ENCODE measurements around the gene TUBB3.

Gene TUBB3

DNA sequence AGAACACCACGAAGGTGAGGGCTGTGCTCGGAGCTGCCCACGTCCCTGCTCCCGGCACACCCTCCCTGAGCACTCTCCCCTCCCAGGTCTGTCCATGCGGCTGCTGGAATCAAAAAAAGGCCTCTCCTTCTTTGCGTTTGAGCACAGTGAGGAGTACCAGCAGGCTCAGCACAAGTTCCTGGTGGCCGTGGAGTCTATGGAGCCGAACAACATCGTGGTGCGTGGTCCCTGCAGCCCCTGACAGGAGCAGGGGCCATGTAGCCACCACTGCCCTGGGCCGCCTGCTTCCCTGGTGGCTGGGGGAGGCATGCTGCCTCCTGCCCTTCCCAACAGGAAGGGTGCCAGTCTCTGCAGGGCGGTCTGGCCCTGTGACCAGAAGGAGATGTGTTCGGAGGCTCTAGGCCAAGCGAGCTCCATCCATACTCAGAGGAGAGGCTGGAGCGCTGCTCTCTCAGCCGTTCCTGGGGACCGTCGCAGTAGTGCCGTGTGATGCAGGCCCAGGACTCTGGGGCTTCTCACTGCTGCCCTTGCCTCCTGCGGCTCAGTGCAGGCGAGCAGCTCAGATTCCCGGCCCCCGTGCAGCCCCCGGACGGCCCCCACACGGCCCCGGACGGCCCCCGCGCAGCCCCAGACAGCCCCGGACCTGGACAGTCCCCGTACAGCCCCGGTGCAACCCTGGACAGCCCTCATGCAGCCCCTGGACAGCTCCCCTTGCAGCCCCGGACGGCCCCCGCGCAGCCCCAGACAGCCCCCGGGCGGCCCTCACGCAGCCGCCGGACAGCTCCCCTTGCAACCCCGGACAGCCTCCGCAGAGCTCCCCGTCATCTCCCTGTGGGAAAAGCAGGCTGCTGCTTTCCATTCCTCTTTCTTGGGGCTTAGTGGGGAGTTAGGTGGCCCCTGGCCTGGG, 29.2 kb upstream of the TUBB3 start:
- no peaks in the 10 kb centered on the region for H3K9me3 ChIP-seq (ENCODE audit: control insufficient read depth, insufficient read depth, low read length)
- H3K36me3 ChIP-seq (ENCODE audit: insufficient read depth, low read length): peaks cover 9% of the 10 kb centered on the region; the same call in 1 of the 2 replicates
- no peak overlapping the region for H3K9ac ChIP-seq (ENCODE audit: low read depth, low read length)
- no peaks in the 10 kb centered on the region for H3K4me1 ChIP-seq (ENCODE audit: insufficient read depth, low read length)

DNA sequence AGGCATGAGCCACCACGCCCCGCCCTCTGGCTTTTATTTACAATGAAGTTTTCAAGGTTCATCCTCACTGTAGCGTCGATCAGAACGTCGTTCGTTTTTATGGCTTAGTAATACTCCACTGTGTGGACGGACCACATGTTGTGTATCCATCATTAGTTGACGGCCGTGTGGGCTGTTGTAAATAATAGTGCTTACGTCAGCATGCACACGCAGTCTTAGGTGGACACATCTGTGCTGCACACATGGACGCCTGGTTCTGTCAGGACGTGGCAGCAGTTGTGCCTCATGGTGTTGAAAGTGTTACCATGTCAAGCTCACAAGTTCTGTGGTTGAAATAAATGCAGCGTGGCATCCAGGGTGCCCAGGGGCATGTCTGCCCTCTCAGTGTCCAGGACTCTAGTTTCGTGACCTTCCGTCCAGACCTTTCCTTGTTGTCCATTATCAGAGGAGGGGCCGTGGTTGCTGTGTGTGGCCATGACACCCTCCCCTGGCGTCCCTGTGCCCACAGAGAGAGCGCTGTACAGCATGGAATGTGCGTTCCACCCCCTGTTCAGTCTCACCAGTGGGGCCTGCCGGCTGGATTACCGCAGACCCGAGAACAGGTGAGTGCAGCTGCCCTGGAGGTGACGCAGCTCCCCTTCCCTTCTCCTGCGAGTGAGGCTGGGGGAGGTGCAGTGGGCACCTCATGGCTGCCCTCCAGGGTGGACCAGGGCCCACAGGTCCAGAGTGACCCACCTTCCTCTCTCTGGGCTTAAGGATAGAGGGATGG, 27.5 kb upstream of the TUBB3 start:
- peaks cover 13% of the 10 kb centered on the region; the same call in 1 of the 2 replicates for H3K36me3 ChIP-seq (ENCODE audit: insufficient read depth, low read length)

DNA sequence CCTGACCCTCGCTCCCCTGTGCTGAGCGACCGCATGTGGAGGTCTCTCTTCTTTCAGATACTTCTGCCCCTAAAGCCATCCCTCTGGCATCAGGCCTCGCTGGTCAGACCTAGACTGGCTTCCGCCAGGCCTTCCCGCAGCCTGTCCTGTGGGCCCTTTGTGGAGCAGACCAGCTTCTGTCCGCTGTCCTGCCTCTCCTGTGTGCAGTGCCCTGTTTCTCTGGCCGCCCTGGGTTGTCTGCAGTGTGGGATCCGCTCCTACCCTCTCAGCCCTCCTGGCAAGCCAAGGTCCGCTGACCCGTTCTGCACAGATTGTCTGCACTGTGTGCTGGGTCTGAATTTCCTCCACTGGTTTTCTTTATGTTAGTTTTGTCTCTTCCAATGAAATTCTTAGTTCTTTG, 25.9 kb upstream of the TUBB3 start:
- peaks cover 13% of the 10 kb centered on the region; the same call in 1 of the 2 replicates for H3K36me3 ChIP-seq (ENCODE audit: insufficient read depth, low read length)
- no peak overlapping the region for H3K9ac ChIP-seq (ENCODE audit: low read depth, low read length)
- H3K9me3 ChIP-seq (ENCODE audit: control insufficient read depth, insufficient read depth, low read length): no peaks in the 10 kb centered on the region
- no peaks in the 10 kb centered on the region for H3K4me1 ChIP-seq (ENCODE audit: insufficient read depth, low read length)

More for the DNA sequence above, 27.5 kb upstream of the TUBB3 start:
- no peak overlapping the region for H3K9ac ChIP-seq (ENCODE audit: low read depth, low read length)
- no peaks in the 10 kb centered on the region for H3K4me1 ChIP-seq (ENCODE audit: insufficient read depth, low read length)
- H3K9me3 ChIP-seq (ENCODE audit: control insufficient read depth, insufficient read depth, low read length): no peaks in the 10 kb centered on the region

DNA sequence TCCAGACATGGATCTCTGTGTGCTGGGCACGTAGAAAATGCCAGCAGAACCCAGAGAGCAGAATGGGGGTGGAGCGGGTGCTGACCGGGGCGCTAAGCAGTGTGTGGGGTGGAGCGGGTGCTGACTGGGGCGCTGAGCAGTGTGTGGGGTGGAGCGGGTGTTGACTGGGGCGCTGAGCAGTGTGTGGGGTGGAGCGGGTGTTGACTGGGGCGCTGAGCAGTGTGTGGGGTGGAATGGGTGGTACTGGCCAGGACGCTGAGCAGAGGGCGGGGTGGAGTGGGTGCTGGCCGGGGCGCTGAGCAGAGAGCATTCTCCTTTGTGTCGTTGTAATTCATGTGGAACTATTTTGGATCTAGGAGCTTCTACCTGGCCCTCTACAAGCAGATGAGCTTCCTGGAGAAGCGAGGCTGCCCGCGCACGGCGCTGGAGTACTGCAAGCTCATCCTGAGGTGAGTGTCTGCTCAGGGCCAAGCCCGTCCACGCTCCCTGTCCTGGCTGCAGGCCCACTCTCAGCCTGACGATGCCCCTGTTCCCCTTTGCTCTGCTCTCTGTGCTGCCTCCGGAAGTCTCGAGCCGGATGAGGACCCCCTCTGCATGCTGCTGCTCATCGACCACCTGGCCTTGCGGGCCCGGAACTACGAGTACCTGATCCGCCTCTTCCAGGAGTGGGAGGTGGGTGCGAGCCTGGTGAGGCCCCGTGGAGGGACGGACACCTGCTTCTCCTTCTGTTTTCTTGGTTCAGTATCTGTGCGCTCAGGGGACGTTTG, 24.8 kb upstream of the TUBB3 start:
- Histone ChIP-seq H3K36me3 (ENCODE audit: insufficient read depth, low read length) (peaks cover 8% of the 10 kb centered on the region; the same call in 1 of the 2 replicates), H3K4me1 (ENCODE audit: insufficient read depth, low read length) (no peaks in the 10 kb centered on the region)

DNA sequence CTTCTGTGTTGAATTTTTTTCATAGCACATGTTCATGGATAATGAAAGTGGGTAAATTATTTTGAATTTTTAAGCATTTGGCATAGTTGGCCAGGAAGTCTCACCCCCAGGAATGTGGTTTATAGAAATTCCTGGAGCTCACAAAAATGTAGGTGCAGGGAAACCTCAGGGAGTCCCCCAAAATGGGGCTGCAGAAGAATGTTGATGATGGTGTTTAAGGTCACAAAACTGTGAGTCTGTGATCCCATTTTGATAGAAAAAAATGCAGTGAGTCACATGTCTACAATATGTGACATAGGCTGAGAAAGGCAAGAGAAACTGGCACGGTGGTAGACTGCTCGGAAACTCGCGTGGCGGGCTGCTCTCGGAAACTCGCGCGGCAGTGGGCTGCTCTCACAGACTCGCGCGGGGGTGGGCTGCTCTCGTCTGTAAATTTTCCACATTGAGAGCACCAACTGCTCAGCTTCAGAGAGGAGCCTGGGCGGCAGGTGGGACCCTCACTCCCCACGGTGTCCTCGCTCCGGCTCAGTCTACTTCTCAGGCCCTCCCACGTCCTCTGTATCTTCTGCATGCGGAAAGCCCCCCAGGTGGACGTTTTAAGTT, 23.2 kb upstream of the TUBB3 start:
- Histone ChIP-seq H3K9me3 (ENCODE audit: control insufficient read depth, insufficient read depth, low read length) (no peaks in the 10 kb centered on the region), H3K4me1 (ENCODE audit: insufficient read depth, low read length) (no peaks in the 10 kb centered on the region), H3K9ac (ENCODE audit: low read depth, low read length) (no peak overlapping the region), H3K36me3 (ENCODE audit: insufficient read depth, low read length) (peaks cover 8% of the 10 kb centered on the region; the same call in 1 of the 2 replicates)

More for the DNA sequence above, 24.8 kb upstream of the TUBB3 start:
- no peaks in the 10 kb centered on the region for H3K9me3 ChIP-seq (ENCODE audit: control insufficient read depth, insufficient read depth, low read length)
- H3K9ac ChIP-seq (ENCODE audit: low read depth, low read length): no peak overlapping the region

DNA sequence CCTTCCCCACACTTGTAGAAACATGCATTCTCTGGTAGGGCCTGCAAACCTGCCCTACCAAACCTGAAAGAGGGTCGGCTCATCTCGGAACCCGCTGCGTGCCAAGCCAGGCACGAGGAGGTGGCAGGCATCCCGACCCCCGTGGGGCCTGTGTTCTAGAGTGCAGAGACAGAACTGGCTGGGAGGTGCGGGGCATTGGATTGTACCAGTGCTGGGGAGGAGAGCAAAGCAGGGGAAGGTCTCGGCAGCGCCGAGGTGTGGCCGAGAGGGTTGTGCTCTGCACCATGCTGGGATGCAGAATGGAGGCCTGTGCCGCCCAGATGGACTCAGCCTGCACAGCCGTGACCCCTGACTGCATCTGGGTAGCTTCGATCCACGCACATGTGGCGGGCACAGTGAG, 22.3 kb upstream of the TUBB3 start:
- no peaks in the 10 kb centered on the region for H3K4me1 ChIP-seq (ENCODE audit: insufficient read depth, low read length)
- no peak overlapping the region for H3K9ac ChIP-seq (ENCODE audit: low read depth, low read length)
- H3K36me3 ChIP-seq (ENCODE audit: insufficient read depth, low read length): peaks cover 8% of the 10 kb centered on the region; the same call in 1 of the 2 replicates
- H3K9me3 ChIP-seq (ENCODE audit: control insufficient read depth, insufficient read depth, low read length): no peaks in the 10 kb centered on the region

DNA sequence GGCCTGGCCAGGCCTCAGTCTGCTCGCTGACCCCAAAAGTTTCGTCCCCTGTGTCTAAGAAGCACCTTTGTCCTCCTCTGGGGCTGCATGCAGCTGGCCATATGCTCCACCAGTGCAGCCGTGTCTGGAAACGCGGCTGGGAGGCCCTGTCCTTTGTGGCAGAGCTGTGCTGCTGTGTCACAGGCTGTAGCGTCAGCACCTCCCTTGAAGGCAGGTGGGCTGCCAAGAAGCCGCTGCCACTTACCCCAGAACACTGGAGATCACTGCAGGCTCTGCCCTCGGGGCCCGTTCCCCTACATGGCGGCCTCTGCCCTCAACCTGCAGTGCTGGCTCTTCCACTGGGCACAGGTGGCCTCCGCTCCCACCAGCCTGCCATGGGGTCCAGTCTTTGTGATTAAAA, 20.2 kb upstream of the TUBB3 start:
- Histone ChIP-seq H3K36me3 (ENCODE audit: insufficient read depth, low read length) (peaks cover 10% of the 10 kb centered on the region; the same call in 1 of the 2 replicates), H3K9me3 (ENCODE audit: control insufficient read depth, insufficient read depth, low read length) (no peaks in the 10 kb centered on the region), H3K4me1 (ENCODE audit: insufficient read depth, low read length) (no peaks in the 10 kb centered on the region), H3K9ac (ENCODE audit: low read depth, low read length) (no peak overlapping the region)

DNA sequence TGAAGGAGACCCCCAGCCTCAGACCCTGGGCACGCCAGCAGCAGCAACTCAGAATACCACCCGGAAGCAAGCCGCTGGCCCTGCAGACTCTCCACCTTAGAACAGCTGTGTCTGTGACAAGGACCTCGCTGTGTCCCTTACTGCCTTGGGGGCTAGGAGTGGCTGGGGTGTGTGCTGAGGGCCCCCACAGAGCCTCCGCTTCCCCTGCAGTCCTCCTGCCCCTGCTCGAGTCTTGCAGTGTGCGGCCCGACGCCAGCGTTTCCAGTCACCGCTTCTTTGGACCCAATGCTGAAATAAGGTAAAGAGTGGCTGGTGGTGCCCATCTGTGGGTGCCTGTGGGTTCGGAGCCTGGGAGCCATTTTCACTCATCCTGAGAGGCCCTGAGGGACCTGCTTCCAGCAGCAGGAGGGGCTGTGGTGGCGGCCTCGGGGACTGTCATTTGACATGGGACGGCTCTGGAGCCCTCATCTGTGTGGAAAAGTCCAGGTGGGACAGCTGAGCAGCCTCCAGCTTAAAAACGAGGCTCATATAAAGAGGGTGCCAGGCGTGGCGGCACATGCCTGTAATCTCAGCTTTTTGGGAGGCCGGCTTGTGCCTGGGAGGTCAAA, 19.1 kb upstream of the TUBB3 start:
- Histone ChIP-seq H3K4me1 (ENCODE audit: insufficient read depth, low read length) (no peaks in the 10 kb centered on the region), H3K9me3 (ENCODE audit: control insufficient read depth, insufficient read depth, low read length) (no peaks in the 10 kb centered on the region), H3K36me3 (ENCODE audit: insufficient read depth, low read length) (peaks cover 8% of the 10 kb centered on the region), H3K9ac (ENCODE audit: low read depth, low read length) (no peak overlapping the region)

DNA sequence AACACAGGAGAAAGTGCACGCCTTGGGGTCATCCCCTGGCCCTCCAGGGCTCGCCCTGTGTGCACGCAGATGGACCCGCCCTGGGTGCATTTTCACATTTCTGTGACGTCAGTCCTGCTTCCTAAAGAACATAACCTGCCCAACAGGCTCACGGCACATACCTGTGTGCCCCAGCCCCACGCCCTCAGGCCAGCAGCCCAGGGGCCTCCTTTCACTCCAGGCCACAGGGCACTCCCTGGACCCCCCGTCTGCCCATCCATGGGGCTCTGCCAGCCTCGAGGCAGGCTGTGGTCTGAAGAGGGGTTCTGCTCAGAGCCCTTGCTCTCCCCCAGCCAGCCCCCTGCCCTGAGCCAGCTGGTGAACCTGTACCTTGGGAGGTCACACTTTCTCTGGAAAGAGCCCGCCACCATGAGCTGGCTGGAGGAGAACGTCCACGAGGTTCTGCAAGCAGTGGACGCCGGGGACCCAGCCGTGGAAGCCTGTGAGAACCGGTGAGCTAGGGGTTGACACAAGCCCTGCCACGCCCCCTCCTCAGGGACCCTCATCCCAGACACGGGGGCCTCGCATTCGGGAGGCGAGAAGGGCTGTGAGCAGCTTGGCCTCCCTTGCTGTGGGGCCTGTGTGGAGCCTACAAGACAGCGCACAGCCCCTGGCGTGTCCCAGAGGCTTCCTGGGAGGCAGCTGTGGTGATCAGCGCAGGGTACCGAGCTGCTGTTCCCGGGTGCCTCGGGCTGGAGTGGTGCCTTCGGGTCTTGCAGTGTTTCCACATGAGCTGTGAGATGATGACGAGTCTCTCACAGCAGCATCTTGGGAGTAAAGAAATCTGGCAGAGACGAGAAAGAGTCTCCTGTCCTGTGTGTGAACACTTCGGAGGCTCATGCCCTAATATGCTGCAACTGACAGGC, 18.3 kb upstream of the TUBB3 start:
- peaks cover 5% of the 10 kb centered on the region for H3K36me3 ChIP-seq (ENCODE audit: insufficient read depth, low read length)
- H3K9ac ChIP-seq (ENCODE audit: low read depth, low read length): no peak overlapping the region
- no peaks in the 10 kb centered on the region; the same call in 1 of the 2 replicates for H3K4me1 ChIP-seq (ENCODE audit: insufficient read depth, low read length)
- H3K9me3 ChIP-seq (ENCODE audit: control insufficient read depth, insufficient read depth, low read length): no peaks in the 10 kb centered on the region

DNA sequence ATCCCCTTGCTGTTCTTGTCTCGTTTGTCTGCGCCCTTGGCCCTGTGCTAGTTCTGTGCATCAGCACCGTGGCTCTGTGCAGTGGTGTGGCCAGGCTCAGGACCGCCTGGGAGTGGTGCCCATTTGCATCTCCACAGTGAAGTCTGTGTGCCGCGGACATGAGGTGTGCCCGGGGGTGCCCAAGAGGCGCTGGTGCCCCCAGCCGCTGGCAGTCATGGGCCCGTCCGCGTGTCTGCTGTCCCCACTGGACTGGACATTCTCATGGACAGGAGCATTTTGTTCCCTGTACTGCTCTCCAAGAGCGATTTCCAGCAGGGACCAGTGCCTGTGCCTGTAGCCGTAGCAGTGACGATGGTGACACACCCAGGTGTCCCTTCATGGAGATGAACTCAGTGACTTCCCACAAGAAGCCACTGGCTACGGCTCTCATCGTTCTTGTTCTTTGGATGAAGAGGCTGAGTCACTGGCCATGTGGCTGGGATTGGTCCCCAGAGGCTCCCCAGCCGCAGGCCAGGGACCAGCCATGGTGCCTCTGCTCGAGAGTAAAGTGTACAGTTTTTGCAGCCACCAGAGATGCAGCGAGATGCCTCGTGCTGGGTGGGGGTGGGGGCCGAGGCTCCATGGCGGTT, 17.5 kb upstream of the TUBB3 start:
- no peaks in the 10 kb centered on the region; the same call in 1 of the 2 replicates for H3K4me1 ChIP-seq (ENCODE audit: insufficient read depth, low read length)
- no peaks in the 10 kb centered on the region for H3K9me3 ChIP-seq (ENCODE audit: control insufficient read depth, insufficient read depth, low read length)
- H3K9ac ChIP-seq (ENCODE audit: low read depth, low read length): no peak overlapping the region
- H3K36me3 ChIP-seq (ENCODE audit: insufficient read depth, low read length): peaks cover 4% of the 10 kb centered on the region

DNA sequence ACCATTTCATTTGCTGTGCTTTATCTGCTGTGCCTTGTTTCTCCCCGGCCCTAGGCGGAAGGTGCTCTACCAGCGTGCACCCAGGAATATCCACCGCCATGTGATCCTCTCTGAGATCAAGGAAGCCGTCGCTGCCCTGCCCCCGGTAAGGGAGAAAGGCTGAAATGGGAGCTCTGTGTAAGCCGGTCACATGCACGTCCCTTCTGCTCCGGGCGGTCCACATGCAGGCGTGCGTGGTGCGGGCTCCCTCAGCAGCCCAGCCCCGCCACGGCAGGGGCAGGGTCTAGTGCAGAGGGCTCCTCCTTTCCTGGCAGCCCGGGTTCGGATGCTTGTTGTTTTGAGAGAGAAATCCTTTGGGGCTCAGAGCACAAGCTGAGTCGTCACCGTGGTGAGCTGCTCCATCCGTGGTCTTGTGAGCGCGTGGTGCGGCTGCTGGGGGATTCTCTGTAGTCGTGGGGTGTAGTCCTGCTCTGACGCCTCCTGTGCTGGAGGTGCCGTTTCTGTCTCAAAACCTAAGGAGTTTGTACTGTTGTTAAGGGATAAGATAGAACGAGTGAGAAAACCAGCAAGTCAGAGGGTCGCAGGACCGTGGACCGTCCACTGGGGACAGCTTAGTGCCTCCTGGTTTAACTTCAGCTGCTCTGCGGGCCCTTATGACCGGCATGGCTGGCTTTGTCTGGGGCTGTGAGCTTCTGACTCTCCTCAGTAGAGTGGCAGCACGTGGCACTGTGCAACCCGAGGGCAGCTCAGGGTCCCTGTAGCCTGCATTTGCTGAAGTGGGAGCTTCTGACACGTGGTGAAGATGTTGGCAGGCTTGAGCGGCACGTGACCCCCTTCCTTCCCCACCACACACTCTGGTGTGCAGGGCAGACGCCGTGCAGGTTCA, 16.8 kb upstream of the TUBB3 start:
- H3K9ac ChIP-seq (ENCODE audit: low read depth, low read length): no peak overlapping the region
- H3K36me3 ChIP-seq (ENCODE audit: insufficient read depth, low read length): peaks cover 4% of the 10 kb centered on the region
- H3K9me3 ChIP-seq (ENCODE audit: control insufficient read depth, insufficient read depth, low read length): no peaks in the 10 kb centered on the region
- H3K4me1 ChIP-seq (ENCODE audit: insufficient read depth, low read length): no peaks in the 10 kb centered on the region; the same call in 1 of the 2 replicates
